ENCODE data around the gene ITFG1. TPM values are rescaled to one million over a fixed set of nuclear protein-coding genes. Genes with fewer than 3 reads are reported as not detected.

The ITFG1 gene
- total and polyA plus RNA-seq, 8 donors, result 8.1 to 90.0 (median 32.2) TPM

GRCh38 chr16:47125757-47126156 lies 335.1 kb downstream of the ITFG1 start:
- DNase-seq, result peak in 1 of 2 donors; percentile 10
- Histone ChIP-seq H3K9me3 (no peaks in the 10 kb centered on the region), H3K4me3 (no peak overlapping the region), H3K36me3 (no peaks in the 10 kb centered on the region), H3K27ac (no peak overlapping the region), H3K27me3 (no peaks in the 10 kb centered on the region), H3K4me1 (no peaks in the 10 kb centered on the region)
- 80 to 85% (median 81%) methylated on average over 4 of the region's 4 CpGs for WGBS, 5 donors
- no peak for TF ChIP-seq CTCF (IDR thresholded peaks at IDR 0.05)
- TF ChIP-seq POLR2AphosphoS5 (IDR thresholded peaks at IDR 0.05), result no peak
- TF ChIP-seq POLR2A (IDR thresholded peaks at IDR 0.05), result no peak
- TF ChIP-seq EP300 (IDR thresholded peaks at IDR 0.05), result no peak
- intact Hi-C loops (cut with DNase I; ENCODE audit: low total_unique reads), result no loop called here

- no peaks in the 10 kb centered on the region for H3K9me3 ChIP-seq
- TF ChIP-seq POLR2A (IDR thresholded peaks at IDR 0.05) (no peak), CTCF (IDR thresholded peaks at IDR 0.05) (no peak), EP300 (IDR thresholded peaks at IDR 0.05) (no peak), POLR2AphosphoS5 (IDR thresholded peaks at IDR 0.05) (no peak)
- no peaks in the 10 kb centered on the region for H3K27me3 ChIP-seq
- WGBS, 5 donors, result 85 to 94% (median 92%) methylated on average over 2 of the region's 2 CpGs
- H3K4me1 ChIP-seq, result no peaks in the 10 kb centered on the region
- no peak overlapping the region for H3K4me3 ChIP-seq
- H3K27ac ChIP-seq, result no peak overlapping the region
- H3K36me3 ChIP-seq, result no peaks in the 10 kb centered on the region
- DNase-seq, result no peak
- intact Hi-C loops (cut with DNase I; ENCODE audit: low total_unique reads), result no loop called here
Measured at GRCh38 chr16:47113130-47113529, 347.7 kb downstream of the ITFG1 start.

GRCh38 chr16:47110939-47111338 lies 349.9 kb downstream of the ITFG1 start:
- no peak overlapping the region for H3K4me3 ChIP-seq
- DNase-seq, result no peak
- H3K9me3 ChIP-seq, result no peaks in the 10 kb centered on the region
- no peaks in the 10 kb centered on the region for H3K4me1 ChIP-seq
- TF ChIP-seq EP300 (IDR thresholded peaks at IDR 0.05) (no peak), POLR2AphosphoS5 (IDR thresholded peaks at IDR 0.05) (no peak), CTCF (IDR thresholded peaks at IDR 0.05) (no peak), POLR2A (IDR thresholded peaks at IDR 0.05) (no peak)
- no peaks in the 10 kb centered on the region for H3K36me3 ChIP-seq
- no peaks in the 10 kb centered on the region for H3K27me3 ChIP-seq
- intact Hi-C loops (cut with DNase I; ENCODE audit: low total_unique reads), result no loop called here
- H3K27ac ChIP-seq, result no peak overlapping the region
- WGBS, 5 donors, result 94 to 98% (median 96%) methylated on average over 3 of the region's 3 CpGs

- TF ChIP-seq POLR2AphosphoS5 (IDR thresholded peaks at IDR 0.05) (no peak), EP300 (IDR thresholded peaks at IDR 0.05) (no peak), POLR2A (IDR thresholded peaks at IDR 0.05) (no peak), CTCF (IDR thresholded peaks at IDR 0.05) (no peak)
- no peak overlapping the region for H3K27ac ChIP-seq
- intact Hi-C loops (cut with DNase I; ENCODE audit: low total_unique reads), result no loop called here
- H3K4me3 ChIP-seq, result no peak overlapping the region
- H3K36me3 ChIP-seq, result no peaks in the 10 kb centered on the region
- H3K9me3 ChIP-seq, result no peaks in the 10 kb centered on the region
- DNase-seq, result no peak
- 80 to 89% (median 84%) methylated on average over 5 of the region's 5 CpGs for WGBS, 5 donors
- no peaks in the 10 kb centered on the region for H3K4me1 ChIP-seq
- H3K27me3 ChIP-seq, result no peaks in the 10 kb centered on the region
Measured at GRCh38 chr16:47109361-47109760, 351.5 kb downstream of the ITFG1 start.

Small RNA genes within 50 kb of the gene (small RNA-seq; reads per million reads assigned to genes)
- gene RF00019, result 0 reads per million in 4 donors
- 0 to 0.08 (median 0) reads per million in 4 donors for gene RNA5SP425

Other genes with a start within 250 kb of the ITFG1 start
- 100 to 1,000 TPM in 1 of 5 donors, 10 to 100 TPM in 4; 46.1 to 163 (median 74.1) TPM for gene PHKB, start 268 bp upstream of the ITFG1 start, total RNA-seq
- 10 to 100 TPM; 17.5 to 25.0 (median 22.1) TPM for gene PHKB, start 268 bp upstream of the ITFG1 start, polyA plus RNA-seq

Data from stomach (tissue), 9 donors.